CD4-positive, alpha-beta T cell treated with Interleukin-1 beta for 1 hour (primary cell): ENCODE measurements around the gene CAPS.

Source experiments
- DNase-seq, 2 donors: peaks; one replicate each; pipeline ENCODE4 v3.0.0-alpha.2; 2020 to 2022

CAPS gene

GRCh38 chr19:5914358-5914774, 312 bp downstream of the CAPS start:
- DNase-seq: no peak

- DNase-seq: no peak
These were observed 1.1 kb downstream of the CAPS start for GRCh38 chr19:5914946-5915781.

GRCh38 chr19:5915782-5916165, 1.7 kb downstream of the CAPS start:
- DNase-seq: no peak

- no peak for DNase-seq
These were observed 2.2 kb downstream of the CAPS start for GRCh38 chr19:5916181-5916708.

GRCh38 chr19:5917431-5918107, 3.5 kb downstream of the CAPS start:
- no peak for DNase-seq

- no peak for DNase-seq
These were observed 4.5 kb downstream of the CAPS start for GRCh38 chr19:5918463-5919079.

GRCh38 chr19:5921516-5922160, 7.6 kb downstream of the CAPS start:
- no peak for DNase-seq

- no peak for DNase-seq
These were observed 8.1 kb downstream of the CAPS start for GRCh38 chr19:5922161-5922545.

- no peak for DNase-seq
These were observed 9.3 kb downstream of the CAPS start for GRCh38 chr19:5923356-5923755.

- no peak for DNase-seq
These were observed 11.9 kb downstream of the CAPS start for GRCh38 chr19:5925830-5926427.

- no peak for DNase-seq
These were observed 12.8 kb downstream of the CAPS start for GRCh38 chr19:5926641-5927440.

- DNase-seq: no peak
These were observed 13.4 kb downstream of the CAPS start for GRCh38 chr19:5927441-5927821.

- no peak for DNase-seq
These were observed 15.1 kb downstream of the CAPS start for GRCh38 chr19:5929179-5929578.

- DNase-seq: no peak
These were observed 15.6 kb downstream of the CAPS start for GRCh38 chr19:5929625-5930024.

GRCh38 chr19:5931251-5931650, 17.2 kb downstream of the CAPS start:
- no peak for DNase-seq

- DNase-seq: no peak
These were observed 18.1 kb downstream of the CAPS start for GRCh38 chr19:5932146-5932545.

- DNase-seq: no peak
These were observed 18.7 kb downstream of the CAPS start for GRCh38 chr19:5932609-5933262.

- DNase-seq: no peak
These were observed 19.5 kb downstream of the CAPS start for GRCh38 chr19:5933391-5934068.

GRCh38 chr19:5934069-5934401, 20.0 kb downstream of the CAPS start:
- no peak for DNase-seq

GRCh38 chr19:5934774-5935472, 20.9 kb downstream of the CAPS start:
- no peak for DNase-seq
